Inflammatory macrophage treated with lipopolysaccharide for 1 hour (primary cell): ENCODE results near the gene IFI44L.

ENCODE experiments used
- DNase-seq, 2 donors: peaks; one replicate each; pipeline ENCODE4 v3.0.0-alpha.2; 2020 to 2022

Gene IFI44L

GRCh38 chr1:78645723-78646122, 25.5 kb downstream of the IFI44L start:
- DNase-seq = peak; percentile 63 to 72

GRCh38 chr1:78647238-78647637, 27.0 kb downstream of the IFI44L start:
- DNase-seq = no peak

DNA sequence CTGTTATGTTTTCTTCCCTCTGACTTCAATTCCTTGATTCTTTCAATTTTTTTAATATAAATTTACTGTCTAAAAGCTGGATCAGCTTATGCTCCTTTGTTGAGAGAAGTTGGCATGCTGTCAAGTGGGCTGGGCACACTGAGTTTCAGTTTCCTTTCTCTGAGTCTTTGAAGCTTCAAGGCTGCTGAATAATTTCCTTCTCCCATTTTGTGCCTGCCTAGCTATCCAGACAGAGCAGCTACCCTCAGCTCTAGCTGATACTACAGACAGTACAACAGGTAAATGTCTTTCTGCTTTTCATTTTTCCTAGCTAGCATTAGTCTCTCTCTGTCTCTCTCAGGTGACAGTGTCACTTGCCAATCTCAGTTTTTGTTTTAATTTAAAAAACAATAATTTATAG, 29.4 kb downstream of the IFI44L start, which contains the start of gene IFI44:
IFI44 (plus strand) TSS at position 204 of the 400 bp plus-strand sequence. CDS start 365 bp downstream, outside the sequence.
- DNase-seq = peak; percentile 77 to 98

GRCh38 chr1:78650114-78650660, 29.9 kb downstream of the IFI44L start:
- DNase-seq = peak; percentile 56 to 77

DNA sequence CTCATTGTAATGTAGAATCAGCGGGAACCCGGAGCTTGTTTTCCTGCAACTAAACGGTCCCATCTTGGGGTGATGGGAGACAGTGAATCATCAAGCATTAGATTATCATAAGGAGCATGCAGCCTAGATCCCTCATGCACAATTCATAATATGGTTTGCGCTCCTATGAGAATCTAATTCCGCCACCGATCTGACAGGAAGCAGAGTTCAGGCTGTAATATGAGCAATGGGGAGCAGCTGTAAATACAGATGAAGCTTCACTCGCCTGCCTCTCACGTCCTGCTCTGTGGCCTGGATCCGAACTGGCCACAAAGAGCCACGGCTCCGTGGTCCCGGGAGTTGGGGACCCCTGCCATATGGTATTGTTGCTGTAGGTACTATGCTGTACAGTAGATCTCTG, 31.0 kb downstream of the IFI44L start:
- peak in 1 of 2 donors; percentile 39 for DNase-seq

DNA sequence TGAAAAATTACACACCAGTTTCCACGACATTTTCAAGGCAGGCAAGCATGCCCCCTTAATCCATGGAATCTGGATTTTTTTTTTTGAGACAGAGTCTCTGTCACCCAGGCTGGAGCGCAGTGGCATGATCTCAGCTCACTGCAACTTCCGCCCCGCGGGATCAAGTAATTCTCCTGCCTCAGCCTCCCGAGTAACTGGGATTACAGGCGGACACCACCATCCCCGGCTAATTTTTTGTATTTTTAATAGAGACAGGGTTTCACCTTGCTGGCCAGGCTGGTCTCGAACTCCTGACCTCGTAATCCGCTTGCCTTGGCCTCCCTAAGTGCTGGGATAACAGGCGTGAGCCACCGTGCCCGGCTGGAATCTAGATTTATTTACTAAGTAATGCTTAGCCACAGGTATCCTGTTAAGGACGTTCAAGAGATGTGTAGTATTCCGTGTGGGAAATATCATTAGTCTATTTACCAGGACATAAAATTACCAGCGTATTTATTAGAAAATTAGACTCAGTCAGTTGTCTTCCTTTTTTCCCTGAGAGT, 31.8 kb downstream of the IFI44L start:
- DNase-seq = no peak

GRCh38 chr1:78658901-78659300, 38.7 kb downstream of the IFI44L start:
- DNase-seq = no peak

DNA sequence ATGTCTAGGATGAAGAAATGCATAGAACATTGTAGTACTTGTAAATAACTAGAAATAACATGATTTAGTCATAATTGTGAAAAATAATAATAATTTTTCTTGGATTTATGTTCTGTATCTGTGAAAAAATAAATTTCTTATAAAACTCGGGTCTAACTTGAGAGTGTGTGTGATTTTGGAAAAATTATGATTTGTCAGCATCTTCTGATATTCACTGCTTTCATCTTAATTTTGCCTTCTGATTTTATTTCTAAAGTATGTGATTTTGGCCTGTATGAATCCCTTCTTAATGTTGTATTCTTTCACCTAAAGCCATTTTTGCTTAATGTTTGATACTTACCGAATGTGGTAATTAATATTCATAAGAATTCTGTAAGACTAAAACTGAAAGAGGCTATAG, 43.7 kb downstream of the IFI44L start:
- no peak for DNase-seq

GRCh38 chr1:78664763-78665162, 44.5 kb downstream of the IFI44L start:
- DNase-seq = no peak

DNA sequence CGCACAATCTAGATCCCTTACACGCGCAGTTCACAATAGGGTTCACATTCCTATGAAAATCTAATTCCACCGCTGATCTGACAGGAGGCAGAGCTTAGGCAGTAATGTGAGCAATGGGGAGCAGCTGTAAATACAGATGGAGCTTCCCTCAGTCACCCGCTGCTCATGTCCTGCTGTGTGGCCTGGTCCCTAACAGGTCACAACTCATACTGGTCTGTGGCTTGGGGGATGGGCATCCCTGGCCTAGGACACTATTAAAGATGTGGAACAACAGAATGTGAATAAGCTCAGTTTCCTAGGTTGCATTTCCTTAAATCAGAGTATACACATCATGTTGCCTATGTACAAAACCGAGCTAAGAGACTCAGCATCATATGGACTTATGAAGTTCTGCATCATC, 45.6 kb downstream of the IFI44L start:
- DNase-seq = no peak

- no peak for DNase-seq
These were observed 47.7 kb downstream of the IFI44L start for GRCh38 chr1:78667939-78668338.

DNA sequence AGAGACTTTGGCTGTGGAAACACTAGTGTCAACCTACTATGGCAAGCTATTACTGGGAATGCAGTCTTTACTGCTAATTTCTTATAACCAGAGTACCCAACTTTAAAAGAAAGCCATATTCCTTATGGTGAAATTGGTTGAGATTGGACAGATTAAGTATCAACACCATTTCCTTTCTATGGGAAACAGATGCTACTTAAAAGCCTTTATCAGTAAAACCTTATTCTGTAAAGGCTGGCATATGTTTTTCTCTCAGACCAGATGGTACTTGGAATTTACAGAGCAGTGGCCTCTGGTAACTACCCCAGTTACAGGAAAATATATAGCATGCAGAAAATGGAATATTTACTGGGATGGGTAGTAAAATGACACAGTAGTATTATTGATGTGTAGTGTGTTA, 48.2 kb downstream of the IFI44L start:
- no peak for DNase-seq

DNA sequence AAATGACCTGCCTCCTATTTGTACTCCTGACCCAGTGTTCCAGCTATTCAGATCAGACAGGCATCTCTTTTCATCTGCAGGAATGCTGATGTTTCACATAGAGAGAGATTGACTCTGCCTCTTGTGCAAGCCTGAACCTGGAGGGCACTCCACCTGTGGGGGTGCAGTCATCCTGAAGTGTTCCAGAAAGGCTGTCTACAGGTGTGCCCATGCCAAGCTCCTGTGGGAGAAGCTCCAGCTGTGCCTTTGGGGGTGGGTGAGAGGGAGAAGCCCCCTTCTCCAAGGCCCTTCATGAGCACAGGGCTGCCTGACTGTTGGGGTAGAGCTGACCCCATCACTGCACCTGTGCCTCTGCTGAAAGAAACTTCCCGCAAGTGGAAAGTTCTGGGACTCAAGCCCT, 52.2 kb downstream of the IFI44L start:
- no peak for DNase-seq

DNA sequence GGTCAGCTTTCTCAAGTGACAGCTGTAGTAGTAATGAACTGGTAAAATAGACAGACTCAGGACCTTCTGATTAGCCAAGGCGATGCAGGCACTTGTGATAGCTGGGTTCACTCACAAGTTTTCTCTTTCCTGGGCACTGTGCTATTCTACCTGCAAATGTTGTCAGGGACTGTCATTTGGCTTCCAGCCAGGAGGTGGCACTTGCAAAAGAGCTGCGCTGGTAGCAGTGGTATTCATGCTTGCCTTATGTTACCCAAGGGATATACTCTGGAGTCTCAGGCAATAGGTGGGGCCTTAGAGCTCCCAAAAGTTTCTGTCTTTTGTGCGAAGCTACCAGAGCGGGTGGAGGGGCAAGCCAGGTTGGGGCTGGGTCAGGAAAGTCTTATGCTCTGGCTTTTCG, 52.9 kb downstream of the IFI44L start:
- DNase-seq = no peak

- peak; percentile 31 to 91 for DNase-seq
These were observed 56.2 kb downstream of the IFI44L start for GRCh38 chr1:78676347-78676982.

- DNase-seq = no peak
These were observed 56.7 kb downstream of the IFI44L start for GRCh38 chr1:78676993-78677392.

DNA sequence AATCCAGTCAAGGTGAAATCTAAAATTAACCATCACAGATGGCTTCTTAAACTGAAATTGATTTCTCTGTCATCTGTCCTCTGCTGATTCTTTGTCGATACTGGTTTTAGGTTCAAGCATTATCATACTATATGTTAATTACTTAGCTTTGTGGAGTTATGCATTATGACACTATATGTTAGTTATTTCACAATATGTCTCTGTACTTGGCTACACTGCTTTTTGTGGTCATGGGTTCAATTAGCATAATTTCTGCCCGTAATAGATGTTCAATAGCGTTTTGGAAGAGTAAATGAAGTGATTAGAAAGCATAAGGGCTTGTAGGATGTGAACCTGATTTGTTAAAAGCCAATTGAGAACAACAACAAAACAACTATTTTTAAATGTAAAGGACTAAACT, 57.5 kb downstream of the IFI44L start:
- DNase-seq = no peak

DNA sequence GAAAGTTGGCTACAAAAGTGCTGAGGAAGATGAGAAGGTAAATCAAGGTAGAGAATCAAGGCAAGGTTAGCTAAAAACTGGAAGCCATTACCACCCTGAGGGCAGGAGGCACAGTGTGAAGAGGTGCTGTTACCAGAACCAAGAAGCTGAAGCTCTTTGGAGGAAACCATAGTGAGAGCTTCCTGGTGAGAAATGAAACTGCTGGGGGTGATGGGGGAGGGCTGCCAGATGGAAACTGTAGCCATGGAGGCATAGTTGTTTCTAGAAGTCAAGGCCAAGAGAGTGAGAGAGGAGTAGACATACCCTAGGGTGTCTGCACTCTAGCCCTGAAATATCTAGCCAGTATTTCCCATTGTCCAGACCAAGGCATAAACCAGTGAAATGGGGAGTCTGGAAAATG, 58.1 kb downstream of the IFI44L start:
- no peak for DNase-seq

- no peak for DNase-seq
These were observed 61.0 kb downstream of the IFI44L start for GRCh38 chr1:78681265-78681664.

DNA sequence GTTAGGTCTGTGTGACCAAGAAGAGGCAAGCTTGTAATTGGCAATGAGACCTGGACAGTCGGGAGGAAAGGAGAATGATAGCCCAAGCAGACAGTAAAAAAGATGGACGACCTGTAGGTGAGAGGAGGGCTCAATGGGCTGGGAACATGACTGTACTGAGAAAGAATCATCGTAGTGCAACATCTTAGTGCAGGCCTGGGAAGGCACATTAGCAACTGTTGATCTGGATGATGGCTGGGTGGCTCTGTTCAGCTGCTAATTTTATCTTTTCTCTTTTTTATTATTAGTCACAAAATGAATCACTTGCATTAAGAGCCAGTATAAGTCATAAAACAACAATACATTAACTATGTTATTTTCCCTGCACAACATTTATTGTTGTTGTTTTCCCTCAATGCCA, 62.2 kb downstream of the IFI44L start:
- no peak for DNase-seq

- DNase-seq = no peak
These were observed 62.8 kb downstream of the IFI44L start for GRCh38 chr1:78683079-78683478.

DNA sequence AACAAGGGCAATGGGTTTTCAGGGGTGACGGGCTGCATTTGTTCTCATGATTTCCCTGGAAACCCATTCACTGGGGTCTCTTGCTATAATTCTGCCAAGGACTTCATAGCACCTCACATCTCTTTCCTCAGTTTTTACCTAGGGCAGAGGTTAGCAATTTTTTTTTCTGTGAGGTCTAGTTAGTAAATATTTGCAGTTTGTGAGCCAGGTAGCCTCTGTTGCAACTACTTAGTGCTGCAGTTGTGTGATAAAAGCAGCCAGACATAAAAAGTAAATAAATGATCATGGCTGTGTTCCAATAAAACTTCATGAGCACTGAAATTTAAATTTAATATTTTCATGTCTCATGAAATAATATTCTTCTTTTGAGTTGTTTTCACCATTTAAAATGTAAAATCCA, 67.1 kb downstream of the IFI44L start:
- no peak for DNase-seq

DNA sequence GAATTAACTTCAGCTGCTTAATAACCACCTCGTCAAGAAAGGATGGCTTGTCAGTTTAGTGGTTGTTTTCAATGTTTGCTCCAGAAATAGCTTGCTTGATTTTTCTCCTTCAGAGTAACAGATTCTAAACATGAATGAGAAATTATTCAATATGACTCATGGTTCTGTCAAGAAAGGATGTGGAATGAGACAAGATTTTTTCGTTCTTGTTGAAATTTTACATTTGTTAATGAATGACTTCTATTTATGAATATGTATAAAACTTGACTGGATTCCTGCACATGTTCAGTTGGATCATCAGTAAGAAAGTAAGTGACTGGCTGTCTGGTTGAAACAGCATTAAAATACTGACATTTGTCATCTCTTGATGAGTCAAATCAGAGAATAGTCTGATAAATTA, 67.7 kb downstream of the IFI44L start:
- no peak for DNase-seq

DNA sequence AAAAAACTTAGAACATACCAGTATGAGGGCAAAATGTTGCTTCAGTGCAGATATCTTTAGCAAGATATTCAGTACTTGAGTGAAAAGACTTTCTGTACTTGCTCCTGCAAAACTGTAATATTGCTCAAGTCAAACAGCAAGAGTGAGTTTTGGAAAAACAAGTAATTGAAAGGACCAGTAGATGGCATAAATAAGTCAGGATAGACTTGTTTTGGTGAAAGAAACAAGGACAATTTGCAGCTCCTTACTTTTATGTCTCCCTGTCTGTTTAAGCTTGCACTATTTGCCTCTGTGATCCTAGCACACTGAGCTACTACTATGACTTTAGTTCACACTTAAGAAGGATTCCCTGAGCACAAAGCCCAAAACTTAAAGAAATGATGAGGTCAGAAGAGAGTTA, 68.4 kb downstream of the IFI44L start:
- no peak for DNase-seq

DNA sequence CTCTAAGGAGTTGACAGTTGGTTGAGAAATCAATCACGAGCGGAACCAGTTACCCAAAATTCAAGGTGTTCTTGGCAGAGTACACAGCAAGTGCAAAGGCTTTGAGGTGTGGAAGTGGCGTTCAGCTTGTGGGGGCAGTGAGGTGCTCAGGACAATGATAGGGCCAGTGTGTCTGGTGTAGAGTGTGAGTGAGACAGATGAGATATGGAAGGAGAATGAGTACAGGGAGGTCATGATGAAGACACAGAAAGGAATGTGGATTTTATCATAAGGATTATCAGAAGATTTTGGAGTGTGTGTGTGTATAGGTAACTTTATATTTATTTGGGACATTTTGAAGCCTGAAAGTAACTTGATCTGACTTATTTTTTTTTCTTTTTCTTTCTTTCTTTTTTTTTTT, 70.3 kb downstream of the IFI44L start:
- no peak for DNase-seq
